Measurements from ENCODE around the gene DGAT2.

GRCh38 chr11:75785187-75785586 is 16.6 kb downstream of the DGAT2 start:
- TF ChIP-seq, protein P1, sequence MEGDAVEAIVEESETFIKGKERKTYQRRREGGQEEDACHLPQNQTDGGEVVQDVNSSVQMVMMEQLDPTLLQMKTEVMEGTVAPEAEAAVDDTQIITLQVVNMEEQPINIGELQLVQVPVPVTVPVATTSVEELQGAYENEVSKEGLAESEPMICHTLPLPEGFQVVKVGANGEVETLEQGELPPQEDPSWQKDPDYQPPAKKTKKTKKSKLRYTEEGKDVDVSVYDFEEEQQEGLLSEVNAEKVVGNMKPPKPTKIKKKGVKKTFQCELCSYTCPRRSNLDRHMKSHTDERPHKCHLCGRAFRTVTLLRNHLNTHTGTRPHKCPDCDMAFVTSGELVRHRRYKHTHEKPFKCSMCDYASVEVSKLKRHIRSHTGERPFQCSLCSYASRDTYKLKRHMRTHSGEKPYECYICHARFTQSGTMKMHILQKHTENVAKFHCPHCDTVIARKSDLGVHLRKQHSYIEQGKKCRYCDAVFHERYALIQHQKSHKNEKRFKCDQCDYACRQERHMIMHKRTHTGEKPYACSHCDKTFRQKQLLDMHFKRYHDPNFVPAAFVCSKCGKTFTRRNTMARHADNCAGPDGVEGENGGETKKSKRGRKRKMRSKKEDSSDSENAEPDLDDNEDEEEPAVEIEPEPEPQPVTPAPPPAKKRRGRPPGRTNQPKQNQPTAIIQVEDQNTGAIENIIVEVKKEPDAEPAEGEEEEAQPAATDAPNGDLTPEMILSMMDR (IDR thresholded peaks at IDR 0.05), result no peak
- TF ChIP-seq EZH2 (IDR thresholded peaks at IDR 0.05) (no peak), EZH2phosphoT487 (IDR thresholded peaks at IDR 0.05) (no peak)

All from neural progenitor cell (in vitro differentiated cells).